HEK293T (cell line): ENCODE results near the gene MAGEA4.

ENCODE experiments used
- BHLHE40 ChIP-seq: fragments of 450-650 bp; IDR thresholded peaks from 2 replicates; pipeline ENCODE4 v1.6.1; 2016; ENCODE audit warnings: mild to moderate bottlenecking, moderate library complexity, borderline replicate concordance
- ELF4 ChIP-seq: fragments of 450-650 bp; IDR thresholded peaks from 2 replicates; pipeline ENCODE4 v1.6.1; 2017; ENCODE audit warnings: antibody characterized with exemption
- FOXA1 ChIP-seq: fragments of 450-650 bp; IDR thresholded peaks from 2 replicates; pipeline ENCODE4 v1.6.1; 2016; ENCODE audit warnings: mild to moderate bottlenecking
- FOXM1 ChIP-seq: fragments of 450-650 bp; IDR thresholded peaks from 2 replicates; pipeline ENCODE4 v1.6.1; 2017; ENCODE audit warnings: mild to moderate bottlenecking, borderline replicate concordance
- HDGF ChIP-seq: fragments of 450-650 bp; IDR thresholded peaks from 2 replicates; pipeline ENCODE4 v1.6.1; 2017; ENCODE audit warnings: antibody characterized with exemption, borderline replicate concordance
- L3MBTL2 ChIP-seq: fragments of 450-650 bp; conservative IDR thresholded peaks from 2 replicates; pipeline ENCODE4 v1.6.1; 2016; ENCODE audit warnings: mild to moderate bottlenecking
- LEF1 ChIP-seq: fragments of 450-650 bp; IDR thresholded peaks from 2 replicates; pipeline ENCODE4 v1.6.1; 2017; ENCODE audit warnings: mild to moderate bottlenecking, borderline replicate concordance
- NFRKB ChIP-seq: fragments of 450-650 bp; IDR thresholded peaks from 2 replicates; pipeline ENCODE4 v1.6.1; 2016; ENCODE audit warnings: mild to moderate bottlenecking, moderate library complexity
- PKNOX1 ChIP-seq: fragments of 450-650 bp; IDR thresholded peaks from 2 replicates; pipeline ENCODE4 v1.6.1; 2016
- SP1 ChIP-seq: fragments of 450-650 bp; IDR thresholded peaks from 2 replicates; pipeline ENCODE4 v1.6.1; 2017
- SUZ12 ChIP-seq: fragments of 450-650 bp; IDR thresholded peaks from 2 replicates; pipeline ENCODE4 v1.6.1; 2016; ENCODE audit warnings: mild to moderate bottlenecking
- TARDBP ChIP-seq: fragments of 450-650 bp; IDR thresholded peaks from 2 replicates; pipeline ENCODE4 v1.6.1; 2016
- ZNF384 ChIP-seq: fragments of 450-650 bp; IDR thresholded peaks from 2 replicates; pipeline ENCODE4 v1.6.1; 2016

- no peak for TF ChIP-seq PKNOX1
- no peak for TF ChIP-seq ELF4
- TF ChIP-seq FOXM1 = no peak
- no peak for TF ChIP-seq ZNF384
- TF ChIP-seq SUZ12 = no peak
- TF ChIP-seq L3MBTL2 = no peak
- no peak for TF ChIP-seq SP1
- no peak for TF ChIP-seq LEF1
- no peak for TF ChIP-seq HDGF
- no peak for TF ChIP-seq FOXA1
- TF ChIP-seq BHLHE40 = no peak
- TF ChIP-seq NFRKB = no peak
- no peak for TF ChIP-seq TARDBP
These were observed 13.1 kb upstream of the MAGEA4 start for GRCh38 chrX:151899622-151900021.
